ENCODE data around the gene CRY2.

CRY2 gene

DNA sequence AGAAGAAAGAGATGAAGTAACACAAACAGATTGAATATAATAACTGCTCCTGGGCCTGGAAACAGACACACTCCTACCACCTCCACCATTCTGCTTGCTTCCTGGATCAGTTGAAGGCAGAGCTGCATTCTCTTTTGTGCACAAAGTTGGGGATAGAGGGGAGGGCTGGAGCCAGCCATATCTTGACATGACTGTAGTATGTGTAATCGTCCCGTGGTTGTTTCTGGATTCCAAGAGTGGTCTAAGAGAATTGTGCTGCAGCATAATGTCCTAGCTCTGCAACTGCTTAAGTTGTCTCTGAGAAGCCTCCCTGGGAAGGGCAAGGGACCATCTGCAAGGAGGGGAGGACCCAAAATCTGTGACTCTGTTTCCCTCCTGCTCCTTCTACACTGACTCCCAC, 3.2 kb downstream of the CRY2 start:
- no peak for DNase-seq

DNA sequence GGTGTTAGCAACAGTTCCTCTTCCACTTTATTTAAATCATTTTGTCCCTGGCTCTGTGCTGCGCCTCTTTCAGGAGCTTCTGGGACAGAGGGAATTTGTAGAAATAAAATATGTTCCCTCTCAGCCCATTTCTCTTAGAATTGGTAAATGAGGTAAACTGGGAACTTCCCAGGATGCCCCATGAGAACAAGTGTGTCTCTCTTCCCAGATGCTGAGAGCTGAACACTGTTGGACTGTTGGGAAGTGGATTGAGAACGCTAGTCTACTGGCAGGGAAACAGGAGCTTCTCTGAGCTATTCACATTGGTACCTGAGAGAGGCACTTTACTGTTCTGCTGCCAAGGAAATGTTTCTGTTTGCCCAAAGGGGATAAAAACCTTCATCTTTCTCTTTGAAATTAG, 4.0 kb downstream of the CRY2 start:
- no peak for DNase-seq

DNA sequence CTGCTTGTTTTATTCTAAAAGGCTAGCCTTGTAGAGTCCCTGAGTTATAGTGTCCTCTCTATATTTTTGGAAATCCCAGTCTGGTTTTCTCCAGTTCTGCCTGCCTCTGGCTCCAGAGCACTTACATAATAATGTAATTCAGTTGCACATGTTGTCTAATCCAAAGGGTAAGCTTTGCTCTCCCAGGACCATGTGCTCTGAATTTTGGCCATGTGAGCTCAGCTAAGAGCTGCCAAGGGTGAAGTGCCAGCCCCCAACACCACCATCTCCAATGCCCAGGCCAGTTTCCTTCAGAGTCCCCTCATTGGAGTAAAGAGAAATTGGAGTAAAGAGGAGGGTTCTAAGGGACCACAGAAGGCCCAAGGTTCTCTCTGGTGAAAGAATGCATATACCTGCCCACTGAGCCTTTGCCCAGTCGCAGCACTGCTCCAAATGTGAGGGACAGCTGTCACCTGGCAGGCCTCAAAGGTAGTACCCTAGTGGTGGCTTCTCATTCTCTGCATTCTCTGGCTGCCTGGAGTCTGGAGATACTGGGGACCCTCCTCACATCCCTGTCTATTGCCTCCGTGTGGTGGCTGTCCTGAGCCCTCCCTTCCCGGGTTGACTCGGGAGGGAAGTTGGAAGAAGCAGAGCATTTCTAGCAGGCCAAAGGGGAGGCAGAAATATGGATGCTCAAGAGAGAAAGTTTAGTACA, 4.9 kb downstream of the CRY2 start:
- DNase-seq: no peak

DNA sequence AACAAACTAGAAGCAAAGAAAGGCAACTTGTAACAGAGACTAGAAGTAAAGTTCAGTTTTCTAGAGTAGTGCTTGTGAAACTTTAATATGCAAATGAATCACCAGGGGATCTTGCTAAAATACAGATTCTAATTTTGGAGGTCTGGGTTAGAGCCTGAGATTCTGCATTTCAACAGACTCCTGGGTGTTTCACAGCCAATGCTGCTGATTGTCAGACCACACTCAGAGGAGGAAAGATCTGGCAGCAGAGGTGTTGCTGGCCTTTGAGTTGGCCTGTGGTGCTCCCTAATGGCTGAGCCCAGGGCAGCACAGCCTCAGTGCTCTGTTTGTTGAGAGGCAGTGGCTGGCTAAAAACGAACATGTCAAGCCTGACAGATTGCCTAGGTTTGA, 5.4 kb downstream of the CRY2 start:
- no peak for DNase-seq

DNA sequence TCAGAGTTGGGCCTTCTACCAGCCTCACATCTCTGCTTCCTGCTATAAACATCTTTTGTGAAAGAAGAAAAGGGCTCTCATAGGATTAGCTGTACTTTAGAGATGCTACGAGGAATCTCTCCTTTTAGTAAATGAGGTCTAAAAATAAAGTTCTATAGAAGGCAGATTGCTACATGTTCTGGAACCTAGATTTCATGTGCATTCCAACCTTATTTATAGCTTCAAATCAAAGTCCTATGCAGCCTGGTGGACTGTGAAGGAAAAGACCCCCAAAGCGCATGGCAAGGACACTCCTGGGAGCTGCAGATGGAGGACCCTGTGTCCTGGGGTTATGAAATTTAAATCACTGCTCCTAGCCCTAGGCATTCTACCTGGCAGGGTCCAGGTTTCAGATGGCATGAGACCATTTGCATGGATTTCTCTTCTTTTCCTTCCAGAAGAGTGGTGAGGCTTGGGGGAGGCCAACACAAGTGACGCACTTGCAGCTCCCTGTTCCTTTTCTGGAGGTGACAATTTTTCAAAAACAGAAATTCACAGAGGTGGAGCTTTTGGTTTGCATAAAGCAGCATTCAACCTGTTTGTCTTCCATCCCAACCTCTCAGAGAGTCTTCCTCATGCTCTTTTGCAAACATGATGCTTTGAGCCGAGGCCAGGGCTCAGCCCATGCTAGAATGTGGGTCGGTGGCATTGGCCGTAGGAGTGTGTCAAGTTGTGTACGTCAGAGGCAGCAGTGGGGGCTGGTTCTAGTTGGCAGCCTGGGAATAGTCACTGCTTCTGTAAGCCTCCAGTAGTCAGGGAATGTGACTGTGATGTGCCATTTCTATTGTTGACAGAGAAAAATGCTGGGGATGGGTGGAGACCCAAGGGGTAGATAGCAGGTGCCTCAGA, 6.3 kb downstream of the CRY2 start:
- DNase-seq: no peak

DNA sequence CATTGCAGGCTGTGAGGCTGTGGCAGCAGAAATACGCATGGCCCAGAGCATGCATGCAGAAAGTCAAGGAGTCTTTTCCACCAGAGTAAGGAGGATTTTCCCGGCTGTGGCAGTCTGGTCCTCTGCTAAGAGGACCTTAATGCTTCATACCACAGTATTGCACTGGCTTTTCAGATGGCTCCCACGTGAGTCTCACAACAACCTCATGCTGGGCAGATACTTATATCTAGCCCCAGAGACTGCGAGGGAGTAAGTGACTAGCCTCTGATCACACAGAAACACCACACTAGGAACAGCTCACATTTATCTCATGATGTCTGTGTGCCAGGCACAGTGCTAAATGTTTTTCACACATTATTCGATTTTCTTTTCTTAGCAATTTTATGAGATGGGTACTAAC, 8.0 kb downstream of the CRY2 start:
- no peak for DNase-seq

DNA sequence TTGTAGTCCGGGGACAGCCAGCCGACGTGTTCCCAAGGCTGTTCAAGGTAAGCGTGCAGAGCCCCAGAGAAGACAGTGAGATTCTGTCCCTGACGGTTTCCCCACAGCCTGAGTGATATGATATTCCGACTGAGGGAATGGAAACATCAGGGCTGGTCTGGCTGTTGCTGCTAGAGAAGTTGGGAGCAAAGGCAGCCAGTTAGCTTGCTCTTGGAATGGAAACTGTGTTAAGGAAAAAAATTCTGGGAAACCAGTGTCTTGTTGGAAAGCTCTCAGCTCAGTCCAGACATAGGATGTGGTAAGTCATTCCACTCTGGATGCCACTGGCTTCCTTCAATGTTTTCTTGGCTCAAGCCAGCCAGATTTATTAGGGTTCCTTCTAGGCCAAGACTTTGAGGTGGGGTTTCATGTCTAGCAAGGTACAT, 8.8 kb downstream of the CRY2 start:
- no peak for DNase-seq

DNA sequence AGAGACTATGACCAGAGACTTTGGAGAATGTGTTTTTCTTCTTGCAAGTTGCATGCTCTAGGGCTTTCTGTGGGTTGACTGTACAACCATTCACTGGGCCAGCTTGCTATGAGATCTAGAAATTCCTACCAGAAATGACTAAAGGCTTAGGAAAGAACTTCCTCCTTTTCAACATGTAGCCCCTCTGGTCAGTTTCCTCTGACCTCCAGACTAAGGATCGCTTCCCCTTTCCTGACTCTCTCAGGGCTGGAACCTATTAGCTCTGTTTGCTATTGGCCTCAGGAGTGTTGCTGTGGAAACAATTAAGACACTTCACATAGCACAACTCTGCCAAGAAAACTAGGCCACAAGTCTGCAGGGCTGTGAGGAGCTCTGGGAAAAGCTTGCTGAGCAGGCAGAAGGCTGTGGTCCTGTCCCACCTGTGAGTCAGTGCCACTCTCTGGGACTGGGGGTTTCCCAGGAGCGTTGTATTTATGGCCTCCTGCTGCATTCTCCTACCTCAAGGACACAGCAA, 10.7 kb downstream of the CRY2 start:
- no peak for DNase-seq

DNA sequence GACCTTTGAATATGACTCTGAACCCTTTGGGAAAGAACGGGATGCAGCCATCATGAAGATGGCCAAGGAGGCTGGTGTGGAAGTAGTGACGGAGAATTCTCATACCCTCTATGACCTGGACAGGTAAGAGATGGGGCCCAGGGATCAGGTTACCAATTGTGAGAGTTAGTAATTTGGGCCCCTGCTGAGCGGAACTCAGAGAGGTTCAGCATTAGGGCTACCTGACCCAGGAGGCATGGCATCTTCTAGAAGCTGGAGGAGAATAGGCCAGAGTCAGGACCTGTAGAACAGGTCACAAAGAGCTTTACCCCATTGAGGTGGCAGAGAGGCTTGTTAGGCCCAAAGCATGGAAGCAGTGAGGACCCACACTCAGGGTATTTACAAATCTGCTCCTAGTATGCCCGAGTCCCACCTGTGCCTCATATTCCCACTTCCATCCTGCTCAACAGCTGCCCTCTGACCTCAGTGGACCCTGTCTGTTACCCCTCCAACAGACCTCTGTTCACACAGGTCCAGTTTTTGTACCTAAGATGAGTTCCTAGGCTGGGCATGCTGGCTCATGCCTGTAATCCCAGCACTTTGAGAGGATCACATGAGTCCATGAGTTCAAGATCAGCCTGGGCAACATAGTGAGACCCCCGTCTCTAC, 11.6 kb downstream of the CRY2 start:
- no peak for DNase-seq

DNA sequence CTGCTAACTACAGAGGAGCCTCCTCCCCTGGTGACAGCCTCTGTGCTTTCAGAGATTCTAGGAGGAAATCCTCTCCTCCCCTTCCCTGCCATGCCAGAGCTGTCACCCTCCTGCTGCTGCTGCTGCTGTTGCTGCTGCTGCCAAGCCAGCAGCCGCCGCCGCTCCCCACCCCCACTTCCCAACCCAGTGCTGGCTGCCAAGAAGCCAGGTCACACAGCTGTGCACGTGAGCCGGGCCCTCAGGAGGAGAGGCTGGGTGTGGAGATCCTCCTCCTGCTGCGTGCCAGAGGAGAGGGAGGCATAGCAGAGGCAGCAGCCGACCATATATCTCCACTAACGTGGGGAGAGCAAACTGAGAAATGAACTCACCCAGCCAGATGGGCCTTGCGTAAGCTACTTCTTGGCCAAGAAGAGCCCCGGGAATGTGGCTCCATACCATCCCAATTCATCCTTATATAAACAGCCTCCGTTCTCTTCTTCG, 12.4 kb downstream of the CRY2 start:
- DNase-seq: no peak

DNA sequence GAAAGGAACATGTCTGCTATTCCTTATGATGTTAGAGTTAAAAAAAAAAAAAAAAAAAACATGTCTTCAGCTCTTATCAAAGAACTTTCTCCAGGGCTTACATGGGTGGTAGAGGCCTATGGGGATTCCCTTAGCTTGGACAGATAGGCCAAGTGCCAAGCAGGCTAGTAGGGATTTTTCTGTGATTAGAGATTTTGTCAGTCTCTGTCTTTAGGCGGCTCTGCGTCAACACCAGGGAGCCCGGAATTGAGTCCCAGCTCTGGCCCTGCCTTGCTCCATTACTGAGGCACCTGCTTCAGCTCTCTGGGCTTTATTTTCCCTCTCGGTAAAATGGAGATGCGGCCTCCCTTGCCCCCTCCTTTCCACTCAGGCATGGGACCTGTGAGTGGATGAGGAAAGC, 13.1 kb downstream of the CRY2 start:
- no peak for DNase-seq

DNA sequence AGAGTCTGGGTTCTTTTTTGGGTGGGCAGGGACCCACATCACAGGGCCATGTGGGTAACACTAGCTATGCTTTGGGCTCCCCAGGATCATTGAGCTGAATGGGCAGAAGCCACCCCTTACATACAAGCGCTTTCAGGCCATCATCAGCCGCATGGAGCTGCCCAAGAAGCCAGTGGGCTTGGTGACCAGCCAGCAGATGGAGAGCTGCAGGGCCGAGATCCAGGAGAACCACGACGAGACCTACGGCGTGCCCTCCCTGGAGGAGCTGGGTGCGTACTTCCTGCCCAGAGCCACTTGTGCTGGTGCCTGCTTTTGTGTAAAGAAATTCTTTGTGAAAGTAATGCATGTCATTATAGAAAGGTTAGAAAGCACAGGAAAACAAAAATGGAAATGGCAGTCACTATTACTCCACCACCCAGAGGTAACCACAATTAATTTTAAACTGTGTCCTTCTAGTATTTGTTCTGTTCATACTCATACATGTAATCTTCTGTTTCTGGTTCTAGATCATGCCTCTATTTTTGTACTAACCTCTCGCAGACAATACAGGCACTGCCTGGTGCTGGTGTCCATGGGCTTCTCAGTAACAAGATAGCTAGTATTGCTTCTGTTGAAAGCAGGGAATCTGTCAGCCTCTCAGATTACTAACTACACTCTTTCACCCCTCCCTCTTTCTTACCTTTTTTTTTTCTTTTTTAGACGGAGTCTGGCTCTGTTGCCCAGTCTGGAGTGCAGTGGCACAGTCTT, 13.7 kb downstream of the CRY2 start:
- DNase-seq: no peak

DNA sequence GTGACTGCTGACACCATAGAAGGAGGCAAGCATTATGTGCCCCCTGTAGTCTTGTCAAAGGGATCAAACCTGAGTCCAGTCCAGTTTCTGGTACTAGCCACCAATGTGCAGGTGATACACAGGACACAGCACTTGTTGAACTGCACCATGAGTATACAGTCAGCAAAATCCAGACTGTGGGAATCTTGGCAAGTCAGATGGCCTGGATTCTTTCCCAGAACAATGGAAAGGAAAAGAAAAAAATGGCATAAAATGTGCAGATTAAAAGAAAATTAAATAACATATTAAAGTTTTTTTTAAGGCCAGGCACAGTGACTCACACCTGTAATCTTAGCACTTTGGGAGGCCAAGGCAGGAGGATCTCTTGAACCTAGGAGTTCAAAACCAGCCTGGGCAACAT, 16.8 kb downstream of the CRY2 start:
- DNase-seq: no peak

DNA sequence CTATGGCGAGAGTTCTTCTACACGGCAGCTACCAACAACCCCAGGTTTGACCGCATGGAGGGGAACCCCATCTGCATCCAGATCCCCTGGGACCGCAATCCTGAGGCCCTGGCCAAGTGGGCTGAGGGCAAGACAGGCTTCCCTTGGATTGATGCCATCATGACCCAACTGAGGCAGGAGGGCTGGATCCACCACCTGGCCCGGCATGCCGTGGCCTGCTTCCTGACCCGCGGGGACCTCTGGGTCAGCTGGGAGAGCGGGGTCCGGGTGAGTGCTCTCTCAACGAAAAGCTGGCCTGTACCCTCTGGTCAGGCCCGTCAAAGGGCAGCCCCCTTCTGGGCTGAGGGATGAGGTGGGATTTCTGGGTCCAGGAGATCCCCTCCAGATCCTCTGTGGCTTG, 22.3 kb downstream of the CRY2 start:
- DNase-seq: no peak

DNA sequence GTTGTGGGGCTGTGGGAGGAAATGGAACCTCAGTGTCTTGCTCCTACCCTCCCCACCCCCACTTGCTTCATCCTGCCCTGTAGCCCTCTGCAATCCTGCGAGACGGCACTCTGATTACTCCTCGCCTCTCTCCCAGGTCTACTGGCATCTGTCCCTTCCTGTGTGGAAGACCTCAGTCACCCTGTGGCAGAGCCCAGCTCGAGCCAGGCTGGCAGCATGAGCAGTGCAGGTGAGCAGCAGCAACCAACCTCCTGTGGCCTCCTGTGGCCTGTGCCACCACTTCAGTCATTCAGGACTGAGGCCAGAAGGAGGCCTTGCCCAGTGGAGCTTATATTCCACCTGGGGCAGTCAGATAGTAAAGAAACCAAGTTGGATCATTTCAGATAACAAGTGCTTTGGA, 23.4 kb downstream of the CRY2 start:
- DNase-seq: no peak

DNA sequence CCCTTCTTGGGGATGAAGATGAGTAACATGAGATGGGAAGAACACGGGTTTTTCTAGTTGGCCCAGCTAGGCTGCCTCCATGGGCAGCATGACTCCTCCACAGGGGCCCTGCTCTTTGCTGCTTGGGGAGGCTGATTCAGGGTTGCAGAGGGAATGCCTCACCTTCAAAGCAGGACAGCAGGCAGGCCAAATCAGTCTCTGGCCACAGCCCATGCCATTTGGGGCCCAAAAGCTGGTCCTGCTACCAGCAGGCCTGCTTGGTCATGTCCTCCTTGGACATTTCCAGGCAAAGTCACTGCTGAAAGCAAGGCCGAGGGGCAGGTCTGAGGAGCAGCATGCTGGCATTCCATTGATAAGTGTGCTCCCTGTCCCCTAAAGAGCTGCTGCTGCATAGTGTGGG, 24.4 kb downstream of the CRY2 start:
- DNase-seq: no peak

DNA sequence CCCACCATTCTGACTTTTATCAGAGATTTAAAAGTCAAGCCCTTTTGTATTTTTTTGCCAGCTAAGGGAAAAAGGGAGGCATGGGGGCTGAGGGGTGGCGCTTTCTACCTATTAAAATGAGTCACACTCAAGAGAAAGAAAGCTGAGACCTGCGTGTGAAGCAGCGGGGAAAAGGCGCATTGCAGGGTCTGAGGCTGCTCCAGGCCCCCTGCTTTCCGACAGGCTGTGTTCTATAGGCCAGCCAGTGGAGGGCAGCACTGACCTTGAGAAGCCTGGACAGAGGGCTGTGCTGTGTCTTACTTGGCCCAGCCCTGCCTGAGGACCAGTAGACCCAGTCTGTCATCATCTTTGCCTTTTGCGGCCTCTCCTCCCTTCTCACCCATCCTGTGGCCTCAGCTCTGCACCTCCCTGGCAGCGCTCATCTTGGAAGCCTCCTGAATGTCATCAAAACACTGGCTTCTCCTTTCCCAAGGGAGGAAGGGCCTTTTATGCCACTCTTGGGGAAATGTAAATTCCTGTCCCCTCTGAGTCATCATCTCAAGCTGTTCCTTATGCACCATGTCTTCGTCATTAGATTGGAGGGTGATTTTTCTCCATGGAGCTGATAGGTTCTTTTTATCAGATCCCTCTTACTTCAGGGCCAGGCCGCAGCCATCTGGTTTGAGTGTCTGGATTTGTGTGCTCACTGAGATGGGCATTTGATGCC, 25.5 kb downstream of the CRY2 start:
- peak; percentile 8 for DNase-seq

DNA sequence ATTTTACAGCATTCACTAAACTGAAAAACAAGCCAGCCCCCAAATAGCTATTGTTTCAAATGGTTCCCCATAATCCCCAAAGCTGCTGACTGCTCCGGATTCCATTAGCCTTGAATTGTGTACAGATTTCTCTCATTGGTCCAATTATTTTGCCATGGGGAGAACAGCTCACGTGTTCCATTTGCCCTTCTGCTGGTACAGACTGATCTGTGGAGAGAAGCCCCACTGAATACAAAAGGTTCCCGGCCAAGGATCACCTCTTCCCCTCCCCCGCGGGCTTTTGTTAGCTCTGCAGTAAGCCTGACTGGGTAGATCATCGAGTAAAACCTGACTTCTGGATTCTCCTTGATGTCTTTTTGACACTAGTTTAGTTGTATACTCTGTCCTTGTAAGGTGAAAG, 29.1 kb downstream of the CRY2 start:
- no peak for DNase-seq

DNA sequence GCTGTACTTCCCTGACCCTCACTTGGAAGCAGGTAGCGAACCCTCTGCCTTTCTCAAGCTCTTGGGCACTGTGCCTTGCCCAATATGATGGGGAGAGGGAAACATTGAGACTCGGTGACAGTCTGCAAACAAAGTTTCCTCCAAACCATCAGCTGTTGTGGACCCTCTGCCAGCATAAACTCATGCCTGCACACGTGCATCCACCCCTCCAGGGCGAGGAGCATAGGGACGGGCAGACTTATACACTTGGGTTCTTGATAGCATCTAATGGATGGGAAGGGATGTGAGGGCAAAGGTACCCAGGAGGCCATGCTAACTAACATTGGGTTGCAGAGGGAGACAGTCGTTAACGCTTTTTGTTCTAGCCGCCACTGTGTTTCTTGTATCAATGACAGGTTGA, 29.9 kb downstream of the CRY2 start:
- DNase-seq: no peak

DNA sequence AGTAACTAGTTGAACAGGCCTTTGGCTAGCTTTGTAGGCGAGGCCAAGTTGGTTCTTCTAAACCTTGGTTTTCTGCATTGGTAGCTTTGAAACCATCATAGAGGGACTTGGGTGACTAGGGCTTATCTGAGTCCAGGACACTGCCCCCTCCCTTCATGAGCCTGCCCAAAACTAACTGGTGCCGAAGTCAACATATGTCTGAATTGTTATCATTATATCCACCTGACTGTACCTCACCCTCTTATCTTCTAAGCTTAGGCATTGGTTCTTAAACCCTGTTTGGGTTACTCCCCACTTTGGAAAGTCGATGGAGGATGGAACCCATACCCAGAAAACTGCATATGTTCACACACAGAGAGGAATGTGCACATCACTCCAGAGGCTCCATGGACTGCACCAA, 30.6 kb downstream of the CRY2 start:
- DNase-seq: no peak

DNA sequence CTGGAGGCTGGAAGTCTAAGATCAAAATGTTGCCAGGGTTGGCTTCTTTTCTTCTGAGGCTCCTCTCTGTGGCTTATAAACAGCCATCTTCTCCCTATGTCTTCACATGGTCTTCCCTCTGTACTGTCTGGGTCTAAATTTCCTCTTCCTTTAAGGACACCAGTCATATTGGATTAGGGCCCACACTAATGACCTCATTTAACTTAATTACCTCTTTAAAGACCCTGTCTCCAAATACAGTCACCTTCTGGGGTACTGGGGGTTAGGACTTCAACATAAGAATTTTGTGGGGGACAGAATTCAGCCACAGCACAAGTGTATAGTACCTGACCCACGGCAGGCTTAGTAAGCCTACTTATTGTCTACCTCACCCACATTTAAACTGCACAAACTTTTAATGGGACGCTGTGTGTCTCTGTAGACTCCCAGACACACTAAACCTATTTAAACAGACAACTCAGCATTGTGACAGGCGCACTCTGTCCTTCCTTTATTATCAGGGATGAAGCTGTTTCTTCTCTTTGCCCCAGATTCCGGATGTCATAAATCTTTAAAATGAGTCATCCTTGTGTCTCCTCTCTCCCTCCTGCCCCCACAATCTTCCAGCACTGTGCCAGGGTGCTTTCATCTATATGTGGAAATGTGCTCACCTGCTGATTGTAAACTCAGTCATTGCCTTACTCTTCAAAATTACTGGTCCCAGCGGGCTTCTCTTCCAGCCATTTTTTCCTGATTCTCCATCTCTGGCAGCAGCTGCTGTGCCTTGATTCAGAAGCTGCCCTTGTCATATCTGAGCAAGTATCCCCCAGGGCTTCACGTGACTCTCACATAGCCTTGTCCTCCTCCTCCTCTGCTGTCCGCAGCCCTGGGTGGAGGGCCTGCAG, 32.8 kb downstream of the CRY2 start:
- no peak for DNase-seq
